H9 (cell line): ENCODE data around the gene POP4. TPM values are rescaled to one million over a fixed set of nuclear protein-coding genes. Genes with fewer than 3 reads are reported as not detected.
"Not testable (repeated sequence)": the region's sequence is repeated elsewhere in the genome, so short reads cannot be mapped to it uniquely, and the experiment has no call there.

ENCODE experiments used
- DNase-seq: peaks from one replicate; pipeline ENCODE4 v3.0.0-alpha.2; 2017
- H2AFZ ChIP-seq: one replicate; pipeline ENCODE4 v1.6.1; 2013; ENCODE audit warnings: mild to moderate bottlenecking, low read length, control low read depth, moderate library complexity
- H2AK5ac ChIP-seq: 2 replicates; pipeline ENCODE4 v1.6.1; 2013; ENCODE audit warnings: low read length, control low read depth, mixed read lengths; ENCODE audit not compliant: insufficient read length
- H2BK120ac ChIP-seq: one replicate; pipeline ENCODE4 v1.6.1; 2013; ENCODE audit warnings: low read depth, mild to moderate bottlenecking, low read length, control low read depth, inconsistent platforms; ENCODE audit not compliant: poor library complexity, severe bottlenecking
- H2BK12ac ChIP-seq: 2 replicates; pipeline ENCODE4 v1.6.1; 2013; ENCODE audit warnings: low read length, control low read depth, mixed read lengths, low read depth; ENCODE audit not compliant: insufficient read length
- H2BK15ac ChIP-seq: 2 replicates; pipeline ENCODE4 v1.6.1; 2013; ENCODE audit warnings: low read depth, low read length, control low read depth
- H2BK20ac ChIP-seq: one replicate; pipeline ENCODE4 v1.6.1; 2013; ENCODE audit warnings: low read depth, mild to moderate bottlenecking, low read length, control low read depth, inconsistent platforms; ENCODE audit not compliant: poor library complexity, severe bottlenecking
- H2BK5ac ChIP-seq: 2 replicates; pipeline ENCODE4 v1.6.1; 2013; ENCODE audit warnings: low read length, control low read depth, mixed read lengths; ENCODE audit not compliant: insufficient read length
- H3K14ac ChIP-seq: 2 replicates; pipeline ENCODE4 v1.6.1; 2013; ENCODE audit warnings: low read length, control low read depth; ENCODE audit not compliant: insufficient read depth
- H3K18ac ChIP-seq: 2 replicates; pipeline ENCODE4 v1.6.1; 2013; ENCODE audit warnings: low read depth, mild to moderate bottlenecking, mixed read lengths, low read length, control low read depth; ENCODE audit not compliant: insufficient read length
- H3K23ac ChIP-seq: 2 replicates; pipeline ENCODE4 v1.6.1; 2013; ENCODE audit warnings: low read length, control low read depth, mixed read lengths, low read depth; ENCODE audit not compliant: insufficient read length
- H3K23me2 ChIP-seq: 2 replicates; pipeline ENCODE4 v1.6.1; 2013; ENCODE audit warnings: low read depth, mild to moderate bottlenecking, mixed read lengths, low read length, control low read depth; ENCODE audit not compliant: insufficient read length, poor library complexity, severe bottlenecking
- H3K27ac ChIP-seq: 2 replicates; pipeline ENCODE4 v1.5.1; 2013; ENCODE audit warnings: low read length, control low read depth, mixed read lengths, low read depth; ENCODE audit not compliant: insufficient read length
- H3K27me3 ChIP-seq: 2 replicates; pipeline ENCODE4 v1.6.1; 2013; ENCODE audit warnings: low read length, control low read depth, inconsistent platforms; ENCODE audit not compliant: insufficient read depth
- H3K4ac ChIP-seq: 2 replicates; pipeline ENCODE4 v1.6.1; 2013; ENCODE audit warnings: low read depth, mild to moderate bottlenecking, control low read depth, inconsistent platforms, low read length, moderate library complexity
- H3K4me1 ChIP-seq: 2 replicates; pipeline ENCODE4 v1.6.1; 2013; ENCODE audit warnings: low read length, control low read depth, inconsistent platforms; ENCODE audit not compliant: insufficient read depth
- H3K4me2 ChIP-seq: 2 replicates; pipeline ENCODE4 v1.6.1; 2013; ENCODE audit warnings: low read length, control low read depth, mixed read lengths; ENCODE audit not compliant: insufficient read length, insufficient read depth
- H3K56ac ChIP-seq: 2 replicates; pipeline ENCODE4 v1.6.1; 2013; ENCODE audit warnings: low read depth, mild to moderate bottlenecking, mixed read lengths, low read length, control low read depth; ENCODE audit not compliant: insufficient read length
- H3K79me1 ChIP-seq: 2 replicates; pipeline ENCODE4 v1.6.1; 2013; ENCODE audit warnings: low read depth, mild to moderate bottlenecking, moderate library complexity, low read length, control low read depth, inconsistent platforms; ENCODE audit not compliant: insufficient read depth, poor library complexity, severe bottlenecking
- H3K79me2 ChIP-seq: 2 replicates; pipeline ENCODE4 v1.6.1; 2013; ENCODE audit warnings: low read length, control low read depth, inconsistent platforms; ENCODE audit not compliant: insufficient read depth
- H3K9ac ChIP-seq: 2 replicates; pipeline ENCODE4 v1.6.1; 2013; ENCODE audit warnings: low read length, control low read depth, mixed read lengths; ENCODE audit not compliant: insufficient read length; ENCODE audit errors: extremely low read depth
- H3K9me3 ChIP-seq: one replicate; pipeline ENCODE4 v1.6.1; 2013; ENCODE audit warnings: low read depth, low read length, inconsistent platforms; ENCODE audit not compliant: control insufficient read depth
- H3T11ph ChIP-seq: one replicate; pipeline ENCODE4 v1.6.1; 2013; ENCODE audit warnings: mild to moderate bottlenecking, low read length, control low read depth, inconsistent platforms
- H4K20me1 ChIP-seq: one replicate; pipeline ENCODE4 v1.6.1; 2013; ENCODE audit not compliant: control insufficient read depth, insufficient read length, insufficient read depth
- H4K5ac ChIP-seq: 2 replicates; pipeline ENCODE4 v1.6.1; 2013; ENCODE audit warnings: low read depth, mild to moderate bottlenecking, mixed read lengths, low read length, control low read depth; ENCODE audit not compliant: insufficient read length
- H4K8ac ChIP-seq: replicated peaks from 2 replicates; pipeline ENCODE4 v1.6.1; 2013; ENCODE audit warnings: low read length, control low read depth, mixed read lengths, low read depth; ENCODE audit not compliant: insufficient read length
- H4K91ac ChIP-seq: 2 replicates; pipeline ENCODE4 v1.6.1; 2013; ENCODE audit warnings: low read depth, mild to moderate bottlenecking, moderate library complexity, mixed read lengths, low read length, control low read depth; ENCODE audit not compliant: insufficient read length
- H3K27ac Mint-ChIP-seq, 3 experiments: 2 replicates in 2 of 3; 3 replicates in 1 of 3; pipeline ENCODE4 v1.8.0; 2020 to 2021; ENCODE audit warnings: mixed read lengths in 3 of 3, mild to moderate bottlenecking in 1 of 3, moderate library complexity in 1 of 3
- H3K27me3 Mint-ChIP-seq: 2 replicates; pipeline ENCODE4 v1.8.0; 2021; ENCODE audit warnings: low read depth, mild to moderate bottlenecking, moderate library complexity, mixed read lengths
- H3K36me3 Mint-ChIP-seq, 3 experiments: 2 replicates in 2 of 3; 3 replicates in 1 of 3; pipeline ENCODE4 v1.8.0; 2020 to 2021; ENCODE audit warnings: low read depth in 3 of 3, mixed read lengths in 3 of 3; ENCODE audit not compliant: insufficient read depth in 1 of 3
- H3K4me1 Mint-ChIP-seq, 2 experiments: 2 replicates each; pipeline ENCODE4 v1.8.0; 2020; ENCODE audit warnings: mixed read lengths in 2 of 2
- H3K4me3 Mint-ChIP-seq, 2 experiments: 2 replicates in 1 of 2; 3 replicates in 1 of 2; pipeline ENCODE4 v1.8.0; 2020 to 2021; ENCODE audit warnings: mild to moderate bottlenecking in 2 of 2, mixed read lengths in 2 of 2, moderate library complexity in 1 of 2
- H3K9me3 Mint-ChIP-seq, 2 experiments: 2 replicates in 1 of 2; 3 replicates in 1 of 2; pipeline ENCODE4 v1.8.0; 2020; ENCODE audit warnings: mild to moderate bottlenecking in 2 of 2, mixed read lengths in 2 of 2, moderate library complexity in 1 of 2
- WGBS: extraction: QIAGEN DNeasy Blood & Tissue Kit; methylation state at CpG from one replicate; pipeline ENCODE4 v1.1.7; 2013; ENCODE audit warnings: missing lambda C conversion rate, low lambda C conversion rate, mixed read lengths; ENCODE audit not compliant: insufficient read length; ENCODE audit errors: extremely low coverage; 5-methylcytosine and 5-hydroxymethylcytosine counted together
- total RNA-seq: library from RNA; stranded (reverse); gene quantifications from 2 replicates; pipeline ENCODE4 v1.2.1, GENCODE V29; 2021
- TF ChIP-seq, protein P1 (sequence below): fragments of 200-600 bp; sonication (generic); conservative IDR thresholded peaks from 3 replicates; pipeline ENCODE4 v1.8.0; 2021; ENCODE audit warnings: antibody characterized with exemption, mild to moderate bottlenecking

POP4 gene
- total RNA-seq, 1 experiment from 2014 or later, result 51.4 TPM

GRCh38 chr19:29626386-29626785 is 20.3 kb downstream of the POP4 start:
- no peak overlapping the region for H3K23ac ChIP-seq
- no peaks in the 10 kb centered on the region for H3K9me3 ChIP-seq
- no peak overlapping the region for H3K18ac ChIP-seq
- DNase-seq, result no peak
- H3K9ac ChIP-seq, result no peak overlapping the region
- no peak overlapping the region for H2BK15ac ChIP-seq
- Mint-ChIP-seq H3K4me1 (peaks cover 13 to 17% of the 10 kb centered on the region in 2 experiments), H3K9me3 (no peaks in the 10 kb centered on the region), H3K36me3 (no peaks in the 10 kb centered on the region), H3K27me3 (no peaks in the 10 kb centered on the region; the same call in 1 of the 2 replicates), H3K4me3 (no peak overlapping the region), H3K27ac (peak overlapping the region in 1 of 3 experiments; percentile 48; a peak in 1 of 7 replicates)
- no peak overlapping the region for H2BK5ac ChIP-seq
- H3K27me3 ChIP-seq, result no peaks in the 10 kb centered on the region
- no peak overlapping the region for H4K5ac ChIP-seq
- no peak overlapping the region for H3T11ph ChIP-seq
- H3K4me1 ChIP-seq, result no peaks in the 10 kb centered on the region
- no peak overlapping the region for H2AK5ac ChIP-seq
- H4K8ac ChIP-seq, result no peak overlapping the region
- H3K4ac ChIP-seq, result no peak overlapping the region
- H2BK20ac ChIP-seq, result no peak overlapping the region
- H2AFZ ChIP-seq, result no peak overlapping the region
- no peaks in the 10 kb centered on the region for H4K20me1 ChIP-seq
- H3K27ac ChIP-seq, result no peak overlapping the region
- no peaks in the 10 kb centered on the region for H3K79me2 ChIP-seq
- H3K14ac ChIP-seq, result no peak overlapping the region
- H3K23me2 ChIP-seq, result no peaks in the 10 kb centered on the region
- H4K91ac ChIP-seq, result no peak overlapping the region
- no peak overlapping the region for H2BK12ac ChIP-seq
- TF ChIP-seq, protein P1, sequence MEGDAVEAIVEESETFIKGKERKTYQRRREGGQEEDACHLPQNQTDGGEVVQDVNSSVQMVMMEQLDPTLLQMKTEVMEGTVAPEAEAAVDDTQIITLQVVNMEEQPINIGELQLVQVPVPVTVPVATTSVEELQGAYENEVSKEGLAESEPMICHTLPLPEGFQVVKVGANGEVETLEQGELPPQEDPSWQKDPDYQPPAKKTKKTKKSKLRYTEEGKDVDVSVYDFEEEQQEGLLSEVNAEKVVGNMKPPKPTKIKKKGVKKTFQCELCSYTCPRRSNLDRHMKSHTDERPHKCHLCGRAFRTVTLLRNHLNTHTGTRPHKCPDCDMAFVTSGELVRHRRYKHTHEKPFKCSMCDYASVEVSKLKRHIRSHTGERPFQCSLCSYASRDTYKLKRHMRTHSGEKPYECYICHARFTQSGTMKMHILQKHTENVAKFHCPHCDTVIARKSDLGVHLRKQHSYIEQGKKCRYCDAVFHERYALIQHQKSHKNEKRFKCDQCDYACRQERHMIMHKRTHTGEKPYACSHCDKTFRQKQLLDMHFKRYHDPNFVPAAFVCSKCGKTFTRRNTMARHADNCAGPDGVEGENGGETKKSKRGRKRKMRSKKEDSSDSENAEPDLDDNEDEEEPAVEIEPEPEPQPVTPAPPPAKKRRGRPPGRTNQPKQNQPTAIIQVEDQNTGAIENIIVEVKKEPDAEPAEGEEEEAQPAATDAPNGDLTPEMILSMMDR, result no peak
- WGBS, result no CpG with 5 or more reads among the region's 7 CpGs
- H2BK120ac ChIP-seq, result no peak overlapping the region
- no peak overlapping the region for H3K56ac ChIP-seq
- no peak overlapping the region for H3K4me2 ChIP-seq
- H3K79me1 ChIP-seq, result no peaks in the 10 kb centered on the region

- H3K27ac ChIP-seq, H4K20me1 ChIP-seq, H3K9ac ChIP-seq, DNase-seq, H4K5ac ChIP-seq, H2BK120ac ChIP-seq, H3K79me2 ChIP-seq, H3K27me3 Mint-ChIP-seq, H2BK5ac ChIP-seq, H2BK20ac ChIP-seq, H3K27me3 ChIP-seq, H3K9me3 Mint-ChIP-seq, H3K4me2 ChIP-seq, H3K4me1 ChIP-seq, H3K4ac ChIP-seq, H2BK12ac ChIP-seq, H3T11ph ChIP-seq, H4K91ac ChIP-seq, H3K23ac ChIP-seq, H3K56ac ChIP-seq, H3K9me3 ChIP-seq, H2AK5ac ChIP-seq, H3K18ac ChIP-seq, H3K36me3 Mint-ChIP-seq, H3K4me3 Mint-ChIP-seq, H3K27ac Mint-ChIP-seq, H2AFZ ChIP-seq, H4K8ac ChIP-seq, H2BK15ac ChIP-seq, H3K79me1 ChIP-seq, H3K23me2 ChIP-seq, H3K14ac ChIP-seq: not testable (repeated sequence)
- WGBS, result no CpG with 5 or more reads among the region's 9 CpGs
- H3K4me1 Mint-ChIP-seq, result peaks cover 13 to 17% of the 10 kb centered on the region in 2 experiments
These were observed 20.7 kb downstream of the POP4 start for GRCh38 chr19:29626832-29627231.
